ENCODE results near the gene FIBP.

Gene FIBP

GRCh38 chr11:65890324-65891218, 2.3 kb upstream of the FIBP start, which contains the start of gene CCDC85B:
TSS of gene CCDC85B (plus strand) at chr11:65890673. CDS start at chr11:65890784, 111 bp downstream.
- no peak for DNase-seq (ENCODE audit: low read depth)

DNA sequence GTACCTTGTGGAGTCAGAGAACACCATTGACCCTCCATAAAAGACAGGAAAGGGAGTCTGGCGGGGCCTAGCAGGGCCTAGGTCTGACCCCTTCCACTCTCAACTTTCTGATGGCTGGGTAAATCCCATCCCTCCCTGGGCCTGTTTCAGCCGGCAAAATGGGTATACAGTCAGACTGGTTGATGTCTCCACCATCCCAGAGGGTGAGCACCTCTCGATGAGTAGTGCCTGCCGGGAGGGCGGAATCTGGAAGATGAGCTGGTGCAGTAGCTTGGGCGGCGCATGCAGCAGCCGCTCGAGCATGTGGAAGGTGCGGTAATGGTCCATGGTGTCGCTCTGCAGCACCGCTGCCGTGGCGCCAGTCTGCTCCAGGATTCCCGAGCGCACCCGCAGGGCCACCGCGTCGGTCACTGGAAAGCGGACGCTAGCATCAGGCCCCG, 528 bp downstream of the FIBP start:
- DNase-seq (ENCODE audit: low read depth): no peak

DNA sequence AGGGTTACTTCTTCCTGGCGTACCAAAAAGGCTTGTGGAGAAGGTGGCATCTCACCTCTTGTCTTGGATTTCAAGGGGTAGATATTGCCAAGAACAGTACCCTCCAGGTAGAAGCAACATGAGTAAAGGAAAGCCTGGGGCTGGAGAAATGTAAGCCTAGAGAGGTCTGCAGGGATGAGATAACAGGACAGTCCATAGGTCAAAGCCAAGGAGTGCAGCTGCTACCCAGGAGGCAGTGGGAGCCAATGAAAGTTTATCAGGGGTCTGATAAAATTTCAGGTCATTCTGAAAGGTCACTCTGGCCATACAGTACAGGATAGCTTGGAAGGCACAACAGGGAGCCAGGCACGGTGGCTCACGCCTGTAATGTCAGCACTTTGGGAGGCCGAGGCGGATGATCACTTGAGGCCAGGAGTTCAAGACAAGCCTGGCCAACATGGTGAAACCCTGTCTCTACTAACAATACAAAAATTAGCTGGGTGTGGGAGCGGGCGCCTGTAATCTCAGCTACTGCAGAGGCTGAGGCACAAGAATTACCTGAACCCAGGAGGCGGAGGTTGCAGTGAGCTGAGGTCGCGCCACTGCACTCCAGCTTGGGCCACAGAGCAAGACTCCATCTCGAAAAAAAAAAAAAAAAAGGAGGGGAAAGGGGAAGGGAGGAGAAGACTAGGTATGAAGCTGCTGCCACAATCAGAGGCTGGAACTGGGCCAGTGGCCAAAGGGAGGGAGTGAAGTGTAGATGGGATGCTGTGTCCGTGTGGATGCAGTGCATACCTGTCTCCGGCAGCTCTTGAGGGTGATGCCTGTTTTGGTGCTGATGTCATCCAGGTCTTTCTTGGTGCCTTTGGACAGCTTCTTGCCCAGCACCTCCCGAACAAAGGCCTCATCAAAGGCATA, 1.2 kb downstream of the FIBP start:
- no peak for DNase-seq (ENCODE audit: low read depth)

GRCh38 chr11:65885808-65886536, 2.3 kb downstream of the FIBP start:
- DNase-seq (ENCODE audit: low read depth): no peak

DNA sequence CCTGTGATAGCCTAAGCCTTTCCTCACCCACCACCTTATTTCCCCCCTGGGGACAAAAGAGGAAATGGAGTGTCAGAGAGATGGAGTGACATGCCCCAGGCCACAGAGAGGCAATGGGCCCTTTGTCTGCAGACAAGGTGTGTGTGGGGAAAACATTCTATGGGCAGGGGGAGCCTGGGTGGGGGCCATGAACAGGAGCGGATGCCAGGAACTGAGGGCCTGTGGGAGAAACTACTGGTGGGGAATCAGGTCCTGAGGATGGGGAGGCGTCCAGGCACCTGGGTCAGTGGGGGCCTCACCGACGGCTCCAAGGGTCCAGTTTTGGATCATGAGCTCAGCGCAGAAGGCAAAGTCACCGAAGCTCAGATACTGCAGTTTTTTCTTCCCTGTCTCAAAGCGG, 3.0 kb downstream of the FIBP start:
- no peak for DNase-seq (ENCODE audit: low read depth)

DNA sequence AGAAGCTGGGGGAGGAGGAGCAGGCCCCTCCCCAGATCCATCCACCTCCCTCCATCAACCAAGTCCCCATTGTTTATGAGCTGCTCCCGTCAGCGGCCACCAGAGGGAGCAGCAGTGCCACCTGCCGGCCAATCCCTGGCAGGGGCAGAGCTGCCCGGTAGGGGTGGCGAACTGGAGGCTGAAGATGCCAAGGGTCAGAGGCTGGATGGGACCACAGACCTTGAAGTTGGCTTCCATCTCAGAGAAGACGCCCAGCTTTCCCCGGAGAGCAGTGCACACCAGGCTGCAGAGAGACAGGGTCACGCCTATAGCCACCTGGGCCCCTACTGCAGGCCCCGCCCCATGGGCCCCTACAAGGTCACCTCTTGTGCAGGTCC, 3.6 kb downstream of the FIBP start:
- DNase-seq (ENCODE audit: low read depth): no peak

DNA sequence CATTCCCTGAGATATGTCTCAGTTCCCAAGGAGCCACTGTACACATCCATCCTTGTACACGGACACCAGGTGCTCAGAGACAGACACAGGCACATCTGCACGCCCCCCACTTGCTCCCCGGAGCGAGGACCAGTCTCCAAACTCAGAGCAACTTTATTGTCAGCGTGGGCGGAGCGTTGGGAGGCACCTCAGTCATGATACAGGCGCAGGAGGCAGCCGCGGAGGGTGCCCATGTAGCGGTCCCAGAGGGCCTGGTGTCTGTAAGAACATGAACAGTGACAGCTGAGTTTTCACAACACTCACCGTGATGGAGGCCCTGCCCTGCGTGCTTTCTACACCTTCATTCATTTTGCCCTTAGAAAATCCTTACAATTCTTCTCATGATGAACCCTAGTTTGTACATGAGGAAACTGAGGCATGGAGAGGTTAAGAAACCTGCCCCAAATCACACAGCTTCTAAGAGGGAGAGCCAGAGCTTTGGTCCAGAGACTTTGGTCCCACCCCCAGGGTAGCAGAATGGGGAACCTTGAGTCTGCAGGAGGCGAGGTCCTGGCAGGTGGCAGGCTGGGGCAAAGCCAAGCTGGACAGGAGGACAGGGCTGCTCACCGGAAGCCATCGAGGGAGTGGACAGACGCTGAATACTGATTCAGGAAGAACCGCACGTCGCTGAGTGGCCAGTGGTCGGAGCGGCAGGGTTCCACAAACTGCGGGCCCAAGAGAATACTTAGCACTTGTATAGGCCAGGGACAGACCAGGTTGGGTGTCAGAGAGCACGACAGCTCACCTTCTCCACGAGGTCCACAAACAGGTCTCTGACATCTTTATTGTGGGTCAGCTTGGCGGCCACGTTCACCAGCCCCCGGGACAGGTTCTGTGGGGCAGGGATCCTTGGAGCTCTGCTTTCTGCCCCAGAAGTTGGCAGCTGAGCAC, 4.2 kb downstream of the FIBP start:
- DNase-seq (ENCODE audit: low read depth): no peak

GRCh38 chr11:65883058-65883761, 5.1 kb downstream of the FIBP start:
- DNase-seq (ENCODE audit: low read depth): no peak

GRCh38 chr11:65882120-65883057, 5.9 kb downstream of the FIBP start:
- no peak for DNase-seq (ENCODE audit: low read depth)

GRCh38 chr11:65880844-65881421, 7.3 kb downstream of the FIBP start:
- DNase-seq (ENCODE audit: low read depth): no peak

GRCh38 chr11:65880027-65880426, 8.2 kb downstream of the FIBP start:
- no peak for DNase-seq (ENCODE audit: low read depth)

GRCh38 chr11:65879617-65880016, 8.7 kb downstream of the FIBP start, which contains the start of gene CTSW:
TSS of gene CTSW (plus strand) at chr11:65879837. CDS start at chr11:65879855, 18 bp downstream.
- DNase-seq (ENCODE audit: low read depth): no peak

DNA sequence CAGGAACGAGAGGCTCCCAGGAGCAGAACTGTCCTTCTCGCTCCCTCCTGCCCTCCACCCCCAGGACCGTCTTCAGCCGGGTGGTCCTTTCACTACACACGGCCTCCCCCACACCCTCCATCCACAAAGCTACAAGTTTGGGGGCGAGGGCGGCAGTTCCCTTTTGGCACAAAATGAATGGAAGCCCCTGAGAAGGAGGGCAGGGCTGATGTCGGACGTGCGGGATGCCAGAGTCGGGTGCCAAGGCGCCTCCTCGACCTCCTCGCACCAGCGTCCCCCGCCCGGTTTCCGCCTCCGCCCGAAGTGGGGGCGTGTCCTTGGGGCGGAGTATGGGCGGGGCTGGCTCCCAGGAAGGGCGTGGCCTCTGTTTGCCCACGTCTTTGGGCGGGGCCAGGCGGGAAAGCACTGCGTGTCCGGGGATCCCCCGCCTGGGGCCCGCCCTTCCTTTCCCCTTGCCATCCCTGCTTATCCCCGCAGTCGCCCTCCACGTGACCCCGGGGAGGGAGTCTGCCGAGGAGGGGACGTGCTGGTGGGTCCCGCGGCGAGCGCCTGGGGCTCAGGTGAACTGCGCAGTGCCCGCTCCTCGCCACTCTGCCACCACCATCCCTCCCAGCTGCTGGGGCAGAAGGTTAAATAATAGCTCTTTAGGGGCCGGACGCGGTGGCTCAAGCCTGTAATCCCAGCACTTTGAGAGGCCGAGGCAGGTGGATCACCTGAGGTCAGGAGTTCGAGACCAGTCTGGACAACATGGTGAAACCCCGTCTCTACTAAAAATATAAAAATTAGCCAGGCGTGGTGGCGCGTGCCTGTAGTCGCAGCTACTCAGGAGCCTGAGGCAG, 14.7 kb downstream of the FIBP start:
- DNase-seq (ENCODE audit: low read depth): no peak

DNA sequence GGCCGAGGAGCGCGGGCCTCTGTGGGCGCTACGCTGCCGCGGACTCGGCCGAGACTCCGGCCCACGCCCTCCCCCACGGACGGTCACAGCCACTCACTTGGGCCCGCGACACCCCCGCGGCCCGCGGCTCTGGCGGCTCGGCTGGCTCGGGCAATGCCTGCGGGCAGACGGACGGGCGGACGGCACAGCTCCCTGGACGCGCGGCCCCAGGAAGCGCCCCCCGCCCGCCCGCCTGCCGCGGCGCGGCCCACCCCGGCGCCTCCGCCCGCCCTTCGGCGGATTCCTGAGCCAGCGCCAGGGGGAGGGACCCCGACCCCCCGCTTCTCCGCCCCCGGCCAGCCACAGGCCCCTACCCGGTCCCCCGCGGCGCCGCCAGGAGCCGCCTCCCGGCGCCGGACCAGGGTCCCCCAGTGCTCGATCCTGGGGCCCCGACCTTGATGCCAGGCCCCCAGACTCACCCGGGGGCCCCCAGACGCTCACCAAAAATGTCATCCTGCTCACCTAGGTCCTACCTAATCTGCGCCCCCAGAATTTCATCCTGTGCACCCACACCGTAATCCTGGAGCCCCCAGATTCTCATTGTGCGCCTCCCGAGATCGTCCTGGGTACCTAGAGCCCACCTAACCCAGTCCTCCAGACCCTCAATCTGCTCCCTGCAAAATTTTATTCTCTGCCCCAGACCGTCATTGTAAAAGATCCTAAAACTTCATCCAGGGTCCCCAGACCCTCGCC, 15.5 kb downstream of the FIBP start, which contains the start of gene EFEMP2:
EFEMP2 (minus strand) TSS at position 215 of the 732 bp plus-strand sequence. CDS start 446 bp downstream, outside the sequence.
- DNase-seq (ENCODE audit: low read depth): no peak

DNA sequence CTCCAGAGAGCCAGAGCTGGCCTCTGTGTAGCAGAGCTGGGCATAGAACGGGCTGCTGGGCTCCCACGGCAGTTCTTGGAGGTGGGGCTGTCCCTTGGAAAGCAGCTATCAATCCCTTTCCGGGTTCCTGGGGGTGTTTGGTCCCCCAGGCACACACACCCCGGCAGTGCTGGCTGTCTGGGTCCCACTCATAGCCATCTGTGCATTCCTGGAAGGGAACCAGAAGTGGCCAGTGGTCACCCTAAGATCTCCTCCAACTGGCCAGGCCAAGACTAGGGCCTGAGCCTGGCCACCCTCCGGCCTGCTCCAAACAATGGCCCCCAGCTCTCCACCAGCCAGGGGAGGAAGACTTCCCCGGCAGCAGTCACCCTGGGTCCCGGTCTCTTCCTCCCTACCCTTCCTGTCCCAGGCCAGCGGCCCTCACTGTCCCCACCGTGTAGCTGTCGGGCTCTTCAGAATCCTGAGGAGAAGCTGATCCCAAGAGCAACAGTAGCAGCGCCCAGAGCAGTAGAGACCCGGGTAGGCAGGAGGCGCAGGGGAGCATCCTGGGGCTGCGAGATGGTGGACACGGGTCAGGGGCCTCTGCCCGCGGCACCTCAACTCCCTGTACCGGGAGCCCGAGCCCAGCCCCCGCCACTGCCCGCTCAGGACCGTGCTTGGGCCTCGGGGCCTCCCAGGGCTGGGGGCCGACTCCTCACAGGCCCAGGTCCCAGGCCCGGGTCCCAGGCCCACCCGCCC, 16.3 kb downstream of the FIBP start:
- DNase-seq (ENCODE audit: low read depth): no peak

Data from non-pigmented ciliary epithelial cell (primary cell).